Activated naive CD8-positive, alpha-beta T cell treated with anti-CD3 and anti-CD28 coated beads, Interleukin-2, amount 50 U/mL, for 24 hours (primary cell): ENCODE data around the gene ARHGAP24.

ENCODE experiments used
- ATAC-seq: fragments of 150-1000 bp; cut with Tn5 transposase; one replicate; pipeline ENCODE4 v1.10.0; 2021
- DNase-seq: peaks from one replicate; pipeline ENCODE4 v3.0.0; 2021
- H3K27ac Mint-ChIP-seq: one replicate; pipeline ENCODE4 v1.8.0; 2021; ENCODE audit warnings: mild to moderate bottlenecking, mixed read lengths
- H3K27me3 Mint-ChIP-seq: one replicate; pipeline ENCODE4 v1.8.0; 2021; ENCODE audit warnings: mixed read lengths
- H3K36me3 Mint-ChIP-seq: one replicate; pipeline ENCODE4 v1.8.0; 2021; ENCODE audit warnings: low read depth, mixed read lengths
- H3K4me1 Mint-ChIP-seq: one replicate; pipeline ENCODE4 v1.8.0; 2021; ENCODE audit warnings: mixed read lengths
- H3K4me3 Mint-ChIP-seq: one replicate; pipeline ENCODE4 v1.8.0; 2021; ENCODE audit warnings: mild to moderate bottlenecking, moderate library complexity, mixed read lengths
- H3K9me3 Mint-ChIP-seq: one replicate; pipeline ENCODE4 v1.8.0; 2021; ENCODE audit warnings: mixed read lengths

The ARHGAP24 gene

GRCh38 chr4:85684676-85685075 lies 209.7 kb downstream of the ARHGAP24 start:
- Mint-ChIP-seq H3K27me3 (no peaks in the 10 kb centered on the region), H3K9me3 (peaks cover 4% of the 10 kb centered on the region), H3K4me1 (peaks cover 4% of the 10 kb centered on the region), H3K27ac (no peak overlapping the region), H3K36me3 (no peaks in the 10 kb centered on the region), H3K4me3 (no peak overlapping the region)
- ATAC-seq: no peak
- DNase-seq: no peak

DNA sequence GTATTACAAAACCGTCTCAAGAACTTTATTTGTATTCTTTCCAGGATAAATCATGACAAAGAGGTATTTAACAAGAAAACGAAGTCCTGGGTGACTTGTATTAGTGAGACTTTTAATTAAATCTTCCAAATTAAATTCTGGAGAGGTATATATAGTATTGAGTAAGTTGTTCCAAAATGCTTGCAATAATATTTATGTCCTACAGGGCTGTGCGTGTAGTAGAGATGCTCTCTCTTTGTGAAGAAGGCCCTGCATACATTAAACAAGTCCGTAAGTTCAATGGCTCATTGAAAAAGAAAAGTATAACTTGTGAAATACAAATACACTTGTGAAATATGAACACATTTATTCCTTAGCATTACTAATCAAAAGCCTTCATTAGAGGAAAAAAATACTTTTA lies 211.4 kb downstream of the ARHGAP24 start:
- H3K27ac Mint-ChIP-seq: no peak overlapping the region
- ATAC-seq: no peak

GRCh38 chr4:85688055-85688740 lies 213.2 kb downstream of the ARHGAP24 start:
- Mint-ChIP-seq H3K27me3 (no peaks in the 10 kb centered on the region), H3K4me1 (no peaks in the 10 kb centered on the region), H3K27ac (no peak overlapping the region), H3K36me3 (no peaks in the 10 kb centered on the region), H3K9me3 (peaks cover 24% of the 10 kb centered on the region), H3K4me3 (no peak overlapping the region)
- no peak for ATAC-seq
- no peak for DNase-seq

More for the DNA sequence above, 211.4 kb downstream of the ARHGAP24 start:
- Mint-ChIP-seq H3K4me3 (no peak overlapping the region), H3K27me3 (no peaks in the 10 kb centered on the region), H3K36me3 (no peaks in the 10 kb centered on the region), H3K4me1 (peaks cover under 1% of the 10 kb centered on the region), H3K9me3 (peaks cover 18% of the 10 kb centered on the region)
- no peak for DNase-seq

DNA sequence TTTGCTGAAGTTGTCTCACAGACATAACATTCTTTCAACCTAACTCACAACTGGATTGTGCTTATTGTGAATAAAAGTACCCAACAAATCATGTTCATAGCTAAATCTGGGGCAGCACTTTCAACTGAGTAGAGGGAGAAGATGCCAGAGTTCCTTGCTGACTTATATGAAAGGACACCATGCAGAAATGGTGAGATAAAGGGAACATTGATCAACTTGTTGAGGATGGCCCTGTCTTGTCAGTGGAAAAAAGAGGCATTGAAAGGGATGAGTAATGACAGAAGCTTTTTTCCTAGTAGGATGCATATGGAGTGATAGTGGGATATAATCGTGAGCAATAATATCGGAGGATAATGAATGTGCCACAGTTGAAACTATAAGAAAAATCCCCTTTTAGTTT lies 221.7 kb downstream of the ARHGAP24 start:
- no peaks in the 10 kb centered on the region for H3K36me3 Mint-ChIP-seq
- H3K27me3 Mint-ChIP-seq: no peaks in the 10 kb centered on the region
- H3K27ac Mint-ChIP-seq: no peak overlapping the region
- ATAC-seq: no peak
- no peak for DNase-seq
- H3K9me3 Mint-ChIP-seq: peaks cover 15% of the 10 kb centered on the region
- peaks cover 2% of the 10 kb centered on the region for H3K4me1 Mint-ChIP-seq
- no peak overlapping the region for H3K4me3 Mint-ChIP-seq

GRCh38 chr4:85697854-85698253 lies 222.9 kb downstream of the ARHGAP24 start:
- H3K4me3 Mint-ChIP-seq: no peak overlapping the region
- peaks cover 10% of the 10 kb centered on the region for H3K9me3 Mint-ChIP-seq
- no peaks in the 10 kb centered on the region for H3K36me3 Mint-ChIP-seq
- no peak overlapping the region for H3K27ac Mint-ChIP-seq
- H3K27me3 Mint-ChIP-seq: no peaks in the 10 kb centered on the region
- ATAC-seq (no peak), DNase-seq (no peak)
- H3K4me1 Mint-ChIP-seq: peaks cover 2% of the 10 kb centered on the region

DNA sequence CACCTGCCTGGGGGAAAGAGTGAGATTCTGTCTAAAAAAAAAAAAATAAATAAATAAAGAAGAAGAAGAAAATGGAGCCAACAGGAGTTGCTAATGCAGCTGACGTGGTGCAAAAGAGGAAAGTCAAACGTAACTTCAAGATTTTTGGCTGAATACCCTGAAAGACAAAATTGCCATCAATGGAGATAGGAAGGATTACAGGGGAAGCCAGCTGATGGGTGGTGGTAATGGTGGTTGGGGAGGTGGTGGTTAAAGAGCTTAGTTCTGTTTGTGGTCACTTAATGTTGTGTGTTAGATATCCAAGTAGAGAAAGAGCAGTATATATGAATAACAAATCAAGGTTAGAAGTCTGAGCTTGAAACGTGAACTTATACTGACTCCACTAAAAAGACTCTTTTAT lies 225.4 kb downstream of the ARHGAP24 start:
- H3K4me1 Mint-ChIP-seq: peaks cover 2% of the 10 kb centered on the region
- H3K27ac Mint-ChIP-seq: no peak overlapping the region
- DNase-seq (no peak), ATAC-seq (no peak)
- H3K4me3 Mint-ChIP-seq: no peak overlapping the region
- H3K36me3 Mint-ChIP-seq: no peaks in the 10 kb centered on the region
- peaks cover 11% of the 10 kb centered on the region for H3K9me3 Mint-ChIP-seq
- H3K27me3 Mint-ChIP-seq: no peaks in the 10 kb centered on the region

DNA sequence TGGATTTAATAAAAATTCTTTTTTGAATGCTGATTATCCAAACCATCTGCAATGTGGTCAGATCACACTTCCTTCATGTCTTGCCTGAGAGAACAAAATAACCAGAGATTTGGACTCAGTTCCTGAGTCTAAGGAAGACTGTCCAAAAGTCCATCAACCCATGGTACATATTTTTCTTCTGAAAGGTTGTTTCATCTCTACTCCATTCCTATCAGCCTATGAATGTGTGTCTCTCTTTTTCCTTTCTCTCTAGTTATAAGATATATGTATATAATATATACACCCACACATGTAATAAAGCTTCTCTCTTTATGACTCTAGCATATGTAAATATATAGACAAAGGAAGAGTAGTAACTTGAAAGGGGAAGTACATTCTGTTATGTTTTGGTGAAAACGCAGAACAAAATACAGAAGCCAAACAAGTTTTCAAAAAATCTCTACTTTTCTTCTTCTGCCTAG lies 226.9 kb downstream of the ARHGAP24 start:
- ATAC-seq (no peak), DNase-seq (no peak)
- Mint-ChIP-seq H3K36me3 (no peaks in the 10 kb centered on the region), H3K27me3 (no peaks in the 10 kb centered on the region), H3K9me3 (peaks cover 12% of the 10 kb centered on the region), H3K27ac (no peak overlapping the region), H3K4me1 (peaks cover 2% of the 10 kb centered on the region), H3K4me3 (no peak overlapping the region)

GRCh38 chr4:85703096-85703495 lies 228.1 kb downstream of the ARHGAP24 start:
- ATAC-seq: no peak
- Mint-ChIP-seq H3K36me3 (no peaks in the 10 kb centered on the region), H3K4me3 (no peak overlapping the region), H3K27me3 (no peaks in the 10 kb centered on the region), H3K4me1 (no peaks in the 10 kb centered on the region), H3K9me3 (peaks cover 12% of the 10 kb centered on the region), H3K27ac (no peak overlapping the region)
- DNase-seq: no peak

- H3K27me3 Mint-ChIP-seq: no peaks in the 10 kb centered on the region
- no peak for ATAC-seq
- DNase-seq: no peak
Measured at GRCh38 chr4:85707611-85708010, 232.7 kb downstream of the ARHGAP24 start.

DNA sequence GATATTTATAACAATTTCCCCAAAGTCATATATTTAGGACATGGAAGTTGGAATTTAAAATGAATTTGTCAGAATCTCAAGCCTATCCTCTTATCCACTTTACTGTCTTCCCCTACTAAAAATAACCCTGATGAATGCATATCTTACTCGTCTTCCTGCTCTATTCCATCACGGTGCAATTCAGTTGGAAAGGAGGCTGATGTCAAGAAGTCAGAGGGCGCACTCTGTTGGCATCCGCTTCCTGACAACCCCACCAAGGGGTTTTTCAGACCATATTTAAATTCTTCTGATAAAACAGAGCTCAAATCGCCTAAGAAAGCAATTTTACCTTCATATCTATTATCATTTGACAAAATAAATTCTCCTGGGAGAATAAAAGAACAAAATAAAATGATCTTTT lies 233.5 kb downstream of the ARHGAP24 start:
- peaks cover 8% of the 10 kb centered on the region for H3K9me3 Mint-ChIP-seq
- no peaks in the 10 kb centered on the region for H3K27me3 Mint-ChIP-seq
- DNase-seq (no peak), ATAC-seq (no peak)
- H3K4me1 Mint-ChIP-seq: no peaks in the 10 kb centered on the region
- H3K4me3 Mint-ChIP-seq: no peak overlapping the region
- no peak overlapping the region for H3K27ac Mint-ChIP-seq
- H3K36me3 Mint-ChIP-seq: no peaks in the 10 kb centered on the region

More at GRCh38 chr4:85707611-85708010, 232.7 kb downstream of the ARHGAP24 start:
- Mint-ChIP-seq H3K36me3 (no peaks in the 10 kb centered on the region), H3K4me1 (no peaks in the 10 kb centered on the region), H3K4me3 (no peak overlapping the region), H3K9me3 (peaks cover 8% of the 10 kb centered on the region), H3K27ac (peak overlapping the region; percentile 60)

GRCh38 chr4:85713005-85713404 lies 238.1 kb downstream of the ARHGAP24 start:
- Mint-ChIP-seq H3K36me3 (no peaks in the 10 kb centered on the region), H3K4me1 (no peaks in the 10 kb centered on the region), H3K27ac (no peak overlapping the region), H3K4me3 (no peak overlapping the region), H3K9me3 (no peaks in the 10 kb centered on the region), H3K27me3 (no peaks in the 10 kb centered on the region)
- ATAC-seq (no peak), DNase-seq (no peak)

GRCh38 chr4:85715991-85716737 lies 241.2 kb downstream of the ARHGAP24 start:
- Mint-ChIP-seq H3K36me3 (no peaks in the 10 kb centered on the region), H3K4me3 (no peak overlapping the region), H3K27ac (no peak overlapping the region), H3K27me3 (no peaks in the 10 kb centered on the region), H3K9me3 (peaks cover 4% of the 10 kb centered on the region), H3K4me1 (no peaks in the 10 kb centered on the region)
- DNase-seq (no peak), ATAC-seq (no peak)

DNA sequence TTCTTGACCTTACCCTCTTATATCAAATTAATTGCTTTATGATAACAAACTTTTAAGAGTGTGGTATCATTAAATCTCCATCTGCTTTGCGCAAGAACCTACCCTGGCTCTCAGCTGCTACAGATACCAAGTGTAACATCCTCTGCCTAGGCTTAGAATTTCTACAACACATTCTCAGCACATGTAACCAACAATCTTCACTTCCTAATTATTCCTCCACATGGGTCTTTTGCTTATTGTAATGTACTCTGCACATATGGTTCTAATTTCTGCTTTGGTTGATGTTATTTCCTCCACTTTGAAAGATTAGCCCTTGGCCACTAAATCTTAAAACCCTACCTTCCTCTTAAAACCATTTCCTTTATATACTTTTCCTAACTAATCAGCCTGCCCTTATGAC lies 242.4 kb downstream of the ARHGAP24 start:
- Mint-ChIP-seq H3K9me3 (peaks cover 4% of the 10 kb centered on the region), H3K4me3 (no peak overlapping the region)

GRCh38 chr4:85717847-85718246 lies 242.9 kb downstream of the ARHGAP24 start:
- ATAC-seq (no peak), DNase-seq (no peak)
- peaks cover 4% of the 10 kb centered on the region for H3K9me3 Mint-ChIP-seq
- H3K4me3 Mint-ChIP-seq: no peak overlapping the region
- no peaks in the 10 kb centered on the region for H3K36me3 Mint-ChIP-seq
- H3K27me3 Mint-ChIP-seq: no peaks in the 10 kb centered on the region
- no peak overlapping the region for H3K27ac Mint-ChIP-seq
- no peaks in the 10 kb centered on the region for H3K4me1 Mint-ChIP-seq

More for the DNA sequence above, 242.4 kb downstream of the ARHGAP24 start:
- no peak overlapping the region for H3K27ac Mint-ChIP-seq
- no peaks in the 10 kb centered on the region for H3K36me3 Mint-ChIP-seq
- H3K27me3 Mint-ChIP-seq: no peaks in the 10 kb centered on the region
- ATAC-seq (no peak), DNase-seq (no peak)
- H3K4me1 Mint-ChIP-seq: no peaks in the 10 kb centered on the region

DNA sequence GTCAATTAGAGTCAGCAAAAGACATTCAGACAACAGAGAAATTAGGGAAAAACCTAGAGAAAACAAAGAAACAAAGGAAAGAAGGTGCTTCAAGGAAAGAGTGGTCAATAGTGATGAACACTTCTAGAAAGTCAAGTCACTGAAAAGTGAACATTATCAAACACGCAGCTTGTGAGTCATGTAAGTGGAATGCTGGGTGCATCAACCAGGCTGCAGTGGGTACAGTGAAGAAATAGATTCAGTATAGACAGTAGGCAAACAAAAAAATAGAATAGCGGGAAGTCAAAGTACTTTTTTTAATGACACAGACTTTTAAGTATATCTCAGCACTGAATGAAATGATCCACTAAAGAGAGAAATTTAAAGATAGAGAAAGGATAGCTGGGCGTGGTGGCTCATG lies 245.8 kb downstream of the ARHGAP24 start:
- Mint-ChIP-seq H3K27me3 (no peaks in the 10 kb centered on the region), H3K4me3 (no peak overlapping the region), H3K9me3 (peaks cover 4% of the 10 kb centered on the region), H3K36me3 (no peaks in the 10 kb centered on the region), H3K27ac (no peak overlapping the region), H3K4me1 (peaks cover 3% of the 10 kb centered on the region)
- DNase-seq: no peak
- ATAC-seq: no peak
